DMS 273 treated with DMSO at 0.1 percent for 48 hours (cell line): ENCODE measurements around the gene ITSN2.
"Not testable (repeated sequence)": the region's sequence is repeated elsewhere in the genome, so short reads cannot be mapped to it uniquely, and the experiment has no call there.

Experiments
- DNase-seq: peaks from one replicate; lab custom pipeline; 2025; lab: John Stamatoyannopoulos, UW

Gene ITSN2

DNA sequence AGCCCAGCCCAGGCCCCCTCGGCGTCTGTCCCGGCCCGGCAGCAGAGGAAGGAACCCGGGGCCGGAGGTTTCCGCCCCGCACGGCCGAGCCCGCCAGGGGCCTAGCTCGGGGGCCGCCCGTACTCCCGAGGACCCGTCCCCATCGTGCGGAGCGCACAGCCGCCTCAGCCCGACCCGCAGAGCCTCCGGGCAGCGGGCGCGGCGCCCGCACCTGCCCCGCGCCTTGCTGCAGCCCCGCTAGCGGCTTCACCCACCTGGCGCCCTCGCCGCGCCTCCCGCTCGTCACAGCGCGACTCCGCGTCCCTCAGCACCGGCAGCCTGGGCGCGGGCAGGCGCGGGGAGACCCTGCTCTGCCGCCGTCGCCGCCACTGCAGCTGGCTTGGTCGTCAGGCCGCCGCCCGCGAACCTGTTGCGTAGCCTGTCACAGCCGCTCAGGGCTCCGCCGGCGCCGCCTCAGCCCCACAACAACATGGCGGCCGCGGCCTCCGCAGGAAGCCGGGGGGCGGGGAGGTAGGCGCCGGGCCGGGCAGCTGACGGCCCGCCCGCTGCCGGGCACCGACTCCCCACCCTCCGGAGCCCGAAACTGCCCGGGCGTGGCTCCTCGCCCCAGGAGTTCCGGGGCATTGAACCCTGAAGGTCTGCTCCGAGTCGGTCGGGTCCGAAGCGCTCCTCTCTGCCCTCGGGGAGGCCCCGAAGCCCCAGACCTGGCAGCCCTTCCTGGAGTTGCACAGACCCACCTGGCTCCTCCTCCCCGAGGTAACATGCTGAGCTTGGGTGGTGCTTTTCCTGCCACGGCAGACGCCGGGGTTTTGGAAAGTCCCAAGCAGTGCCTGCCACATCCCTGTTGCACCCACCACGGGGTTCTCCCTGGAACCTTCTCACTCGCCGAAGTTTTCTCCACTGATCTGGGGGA lies at the start of gene ITSN2:
Gene ITSN2, minus strand, starts transcription at position 487 of the 913 bp plus-strand sequence. CDS start 32,454 bp downstream, outside the sequence.
- DNase-seq = no peak

GRCh38 chr2:24409171-24409570 lies 48.8 kb upstream of the ITSN2 start:
- no peak for DNase-seq

DNA sequence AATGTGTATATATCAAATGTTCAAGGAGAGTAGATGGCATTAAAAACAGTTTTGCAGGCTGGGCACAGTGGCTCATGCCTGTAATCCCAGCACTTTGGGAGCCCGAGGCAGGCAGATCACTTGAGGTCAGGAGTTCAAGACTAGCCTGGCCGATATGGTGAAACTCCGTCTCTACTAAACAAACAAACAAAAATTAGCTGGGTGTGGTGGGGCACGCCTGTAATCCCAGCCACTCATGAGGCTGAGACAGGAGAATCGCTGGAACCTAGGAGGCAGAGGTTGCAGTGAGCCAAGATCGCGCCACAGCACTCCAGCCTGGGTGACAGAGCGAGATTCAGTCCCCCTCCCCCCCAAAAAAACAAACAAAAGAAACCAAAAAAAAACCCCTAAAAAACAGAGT lies 48.4 kb upstream of the ITSN2 start:
- DNase-seq = not testable (repeated sequence)

GRCh38 chr2:24404491-24404921 lies 44.2 kb upstream of the ITSN2 start:
- DNase-seq = no peak

- DNase-seq = no peak
These were observed 43.5 kb upstream of the ITSN2 start for GRCh38 chr2:24403832-24404212.

DNA sequence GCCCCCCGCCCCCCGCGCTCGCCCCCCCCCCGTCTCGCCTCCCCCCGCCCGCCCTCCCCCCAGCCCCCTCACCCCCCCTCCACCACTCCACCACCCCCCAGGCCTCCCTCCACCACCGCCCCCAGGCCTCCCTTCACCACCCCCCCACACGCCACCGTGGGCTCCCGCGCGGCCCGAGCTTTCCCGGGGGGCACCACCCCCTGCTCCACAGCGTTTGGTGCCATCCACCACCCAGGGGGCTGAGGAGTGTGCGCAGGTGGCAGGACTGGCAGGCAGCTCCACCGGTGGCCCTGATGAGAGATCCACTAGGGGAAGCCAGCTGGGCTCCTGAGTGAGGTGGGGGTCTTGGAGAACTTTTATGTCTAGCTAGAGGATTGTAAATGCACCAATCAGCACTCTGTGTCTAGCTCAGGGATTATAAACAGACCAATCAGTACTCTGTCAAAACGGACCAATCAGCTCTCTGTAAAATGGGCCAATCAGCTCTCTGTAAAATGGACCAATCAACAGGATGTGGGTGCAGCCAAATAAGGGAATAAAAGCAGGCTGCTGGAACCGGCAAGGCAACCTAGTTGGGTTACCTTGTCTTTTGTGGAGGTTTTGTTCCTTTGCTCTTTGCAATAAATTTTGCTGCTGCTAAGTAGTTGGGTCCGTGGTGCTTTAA lies 43.0 kb upstream of the ITSN2 start:
- DNase-seq = no peak

DNA sequence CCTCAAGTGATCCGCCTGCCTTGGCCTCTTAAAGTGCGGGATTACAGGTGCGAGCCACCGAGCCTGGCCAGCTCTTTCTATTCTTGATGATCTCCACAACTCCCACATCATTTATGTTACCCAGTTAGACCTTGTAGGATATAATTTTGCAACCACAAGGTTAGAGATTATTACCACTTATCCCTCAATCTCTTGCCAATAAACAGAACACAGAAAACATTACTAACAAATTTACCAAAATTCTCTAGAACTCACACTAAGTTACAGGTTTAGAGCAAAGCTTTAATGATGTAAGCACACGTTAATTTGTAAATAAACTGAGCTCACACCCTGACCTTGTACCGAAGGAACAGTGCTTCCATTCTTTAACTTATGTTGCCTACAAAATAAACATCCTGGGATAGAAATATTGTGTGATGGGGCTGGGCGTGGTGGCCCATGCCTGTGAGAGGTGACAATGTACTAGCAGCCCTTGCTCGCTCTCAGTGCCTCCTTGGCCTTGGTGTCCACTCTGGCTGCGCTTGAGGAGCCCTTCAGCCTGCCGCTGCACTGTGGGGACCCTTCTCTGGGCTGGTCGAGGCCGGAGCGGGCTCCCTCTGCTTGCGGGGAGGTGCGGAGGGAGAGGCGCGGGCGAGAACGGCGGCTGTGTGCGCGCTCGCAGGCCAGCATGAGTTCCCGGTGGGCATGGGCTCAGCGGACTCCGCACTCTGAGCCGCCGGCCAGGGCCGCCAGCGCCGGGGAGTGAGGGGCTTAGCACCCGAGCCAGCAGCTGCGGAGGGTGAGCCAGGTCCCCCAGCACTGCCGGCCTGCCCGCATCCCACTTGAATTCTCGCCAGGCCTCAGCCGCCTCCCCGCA lies 42.1 kb upstream of the ITSN2 start:
- no peak for DNase-seq

DNA sequence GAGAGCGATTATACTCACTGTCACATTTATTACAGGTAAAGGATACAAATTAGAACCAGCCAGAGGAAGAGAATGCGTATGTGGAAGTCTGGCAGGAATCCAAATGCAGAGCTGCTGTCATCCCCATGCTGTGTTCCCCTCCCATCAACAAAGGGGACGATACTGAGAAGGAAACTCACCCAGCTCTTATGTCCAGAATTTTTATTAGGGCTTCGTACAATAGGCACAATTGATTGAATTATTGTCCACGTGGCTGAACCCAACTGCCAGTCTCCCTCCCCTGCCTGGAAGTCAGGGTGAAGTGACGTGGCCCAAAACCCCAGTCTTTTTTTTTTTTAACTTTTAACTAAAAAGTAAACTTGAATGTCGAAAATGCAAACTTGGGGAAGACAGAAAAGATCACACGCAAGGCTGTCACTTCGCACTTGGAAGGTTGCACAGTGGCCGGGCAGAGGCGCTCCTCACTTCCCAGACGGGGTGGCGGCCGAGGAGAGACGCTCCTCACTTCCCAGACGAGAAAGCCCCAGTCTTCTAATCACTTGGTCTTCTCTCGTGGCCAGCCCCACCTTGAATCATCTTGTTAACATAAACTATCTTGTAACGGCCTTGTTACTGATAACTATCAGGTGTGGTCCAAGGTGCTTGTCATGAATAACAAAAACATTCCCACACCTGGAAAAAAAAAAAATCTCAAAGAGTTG lies 40.0 kb upstream of the ITSN2 start:
- no peak for DNase-seq

DNA sequence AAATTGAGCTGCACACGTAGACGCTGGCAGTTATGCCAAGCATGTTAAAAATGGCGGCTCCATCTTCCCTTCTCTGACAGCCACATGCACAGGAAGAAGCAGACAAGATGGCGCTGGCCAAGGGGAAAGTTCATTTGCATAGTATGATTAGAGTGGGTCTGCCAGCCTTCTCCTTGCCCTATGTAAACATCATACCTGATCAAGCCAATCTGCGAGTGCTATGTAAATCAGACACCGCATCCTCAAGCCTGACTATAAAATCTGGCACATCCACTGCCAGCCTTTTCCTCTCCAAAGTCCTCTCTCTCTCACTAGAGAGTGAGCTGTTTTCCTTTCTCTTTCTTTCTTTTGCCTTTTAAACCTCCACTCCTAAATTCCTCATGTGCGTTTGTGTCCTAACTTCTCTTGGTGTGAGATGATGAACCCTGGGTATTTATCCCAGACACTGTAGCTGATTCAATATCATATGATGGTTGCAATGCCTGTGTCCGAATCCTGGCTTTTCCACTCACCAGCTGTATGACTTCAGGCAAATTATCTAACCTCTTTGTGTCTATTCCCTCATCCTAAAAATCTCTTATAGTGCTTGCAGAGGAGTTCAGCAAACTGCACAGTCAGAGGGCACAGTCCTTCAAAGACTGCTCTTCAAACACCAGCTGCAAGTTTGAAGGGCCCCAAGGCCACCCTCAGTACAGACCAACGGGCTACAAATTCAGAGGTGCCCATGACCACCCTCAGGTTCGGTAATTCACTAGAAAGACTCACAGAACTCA lies 39.3 kb upstream of the ITSN2 start:
- no peak for DNase-seq

DNA sequence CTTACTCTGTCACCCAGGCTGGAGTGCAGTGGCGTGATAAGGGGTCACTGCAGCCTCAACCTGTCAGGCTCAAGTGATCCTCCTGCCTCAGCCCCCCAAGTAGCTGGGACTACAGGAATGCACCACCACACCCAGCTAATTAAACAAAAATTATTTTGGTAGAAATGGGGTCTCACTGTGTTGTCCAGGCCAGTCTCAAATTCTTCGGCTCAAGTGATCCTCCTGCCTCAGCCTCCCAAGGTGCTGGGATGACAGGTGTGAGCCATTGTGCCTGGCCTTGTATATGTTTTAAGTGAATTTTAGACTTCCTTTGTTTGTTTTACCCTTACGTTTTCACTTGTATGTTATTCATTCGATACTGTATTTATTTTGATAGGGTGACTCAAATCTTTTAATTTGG lies 34.7 kb upstream of the ITSN2 start:
- DNase-seq = no peak

- DNase-seq = no peak
These were observed 32.3 kb upstream of the ITSN2 start for GRCh38 chr2:24392542-24393059.

- no peak for DNase-seq
These were observed 25.0 kb upstream of the ITSN2 start for GRCh38 chr2:24385366-24385765.

GRCh38 chr2:24382363-24383073 lies 22.2 kb upstream of the ITSN2 start:
- peak; percentile 41 for DNase-seq

DNA sequence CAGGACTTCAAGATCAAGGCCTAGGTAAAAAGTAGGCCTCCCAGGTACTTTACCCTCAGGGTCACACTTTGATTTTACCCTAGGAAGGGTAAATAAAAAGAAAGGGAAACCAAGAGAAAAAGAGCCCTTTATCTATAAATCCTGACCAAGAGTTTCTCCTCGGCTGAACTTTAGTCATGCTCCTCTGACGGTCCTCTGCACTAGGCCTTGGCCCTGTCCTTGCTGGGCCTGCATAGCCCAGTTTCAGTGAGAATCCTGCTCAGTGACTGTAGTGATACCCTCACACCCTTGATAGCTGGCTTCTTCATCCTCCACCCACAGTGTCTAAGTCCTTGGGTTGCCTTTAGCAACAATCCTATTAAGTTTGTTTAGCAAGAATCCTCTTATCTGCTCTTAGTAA lies 20.5 kb upstream of the ITSN2 start:
- DNase-seq = no peak

DNA sequence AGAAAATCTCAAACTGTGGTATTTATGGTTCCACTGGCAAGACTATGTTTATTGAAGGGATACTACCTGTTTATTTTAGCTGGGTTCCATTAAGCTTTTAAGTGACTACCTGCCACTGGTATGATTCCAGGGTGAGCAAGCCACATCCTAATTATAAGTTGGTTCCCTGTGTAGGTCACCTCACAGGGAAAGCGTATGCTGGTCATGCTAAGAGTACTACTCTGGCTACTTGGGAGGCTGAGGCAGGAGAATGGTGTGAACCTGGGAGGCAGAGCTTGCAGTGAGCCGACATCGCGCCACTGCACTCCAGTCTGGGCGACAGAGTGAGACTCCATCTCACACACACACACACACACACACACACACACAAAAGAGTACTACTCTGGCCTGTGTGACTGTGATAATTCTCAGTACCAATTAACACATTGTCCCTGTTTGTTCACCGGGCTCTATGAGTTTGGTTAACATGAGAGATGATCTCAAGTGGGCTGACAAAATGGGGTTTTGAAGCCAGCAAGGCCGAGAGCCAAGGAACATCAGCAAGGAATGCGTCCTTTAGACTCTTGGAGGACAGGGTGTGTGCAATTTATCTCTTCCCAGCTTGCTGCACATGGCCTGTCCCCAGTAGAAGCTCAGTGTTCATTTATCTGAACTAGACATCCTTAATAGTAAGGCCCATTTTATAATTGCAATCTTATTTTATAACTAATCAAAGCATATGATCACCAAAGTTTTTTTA lies 15.2 kb upstream of the ITSN2 start:
- no peak for DNase-seq

DNA sequence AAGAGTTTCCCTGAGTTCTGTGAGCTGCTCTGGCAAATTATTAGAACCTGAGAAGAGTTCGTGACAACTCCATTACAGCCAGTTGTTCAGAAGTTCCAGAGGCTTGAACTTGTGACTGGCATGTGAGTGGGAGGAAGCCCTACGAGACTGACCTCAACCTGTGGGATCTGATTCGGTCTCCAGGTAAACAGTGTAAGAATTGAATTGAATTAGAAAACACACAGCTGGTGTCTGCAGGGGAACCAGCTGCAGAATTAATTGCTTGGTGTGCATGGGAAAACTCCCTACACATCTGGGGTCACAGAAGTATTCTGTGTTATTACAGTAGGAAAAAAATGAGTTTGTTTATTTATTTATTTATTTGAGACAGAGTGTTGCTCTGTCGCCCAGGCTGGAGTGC lies 14.0 kb upstream of the ITSN2 start:
- no peak for DNase-seq

- DNase-seq = no peak
These were observed 11.7 kb upstream of the ITSN2 start for GRCh38 chr2:24372033-24372432.

DNA sequence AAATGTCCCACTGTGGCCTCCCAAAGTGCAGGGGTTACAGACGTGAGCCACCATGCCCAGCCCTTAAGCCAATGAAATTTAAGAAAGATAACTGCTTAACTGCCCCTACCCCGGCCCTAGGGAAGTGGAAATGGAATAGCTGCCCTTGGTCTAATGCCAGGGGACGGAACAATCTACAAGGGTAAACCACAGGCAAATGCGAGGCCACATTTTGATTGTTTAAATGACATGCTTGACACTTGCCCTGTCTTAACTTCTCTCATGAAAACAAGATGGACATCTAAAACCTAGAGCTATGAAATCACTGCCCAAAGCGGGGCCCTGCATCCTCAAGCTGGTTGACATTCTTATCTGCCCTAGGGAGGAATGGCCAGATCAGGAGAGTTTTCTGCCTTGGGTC lies 5.5 kb upstream of the ITSN2 start:
- DNase-seq = no peak

GRCh38 chr2:24365051-24365450 lies 4.7 kb upstream of the ITSN2 start:
- peak; percentile 42 for DNase-seq
